ENCODE measurements around the gene ROPN1. TPM values are rescaled to one million over a fixed set of nuclear protein-coding genes. Genes with fewer than 3 reads are reported as not detected.
A peak's percentile ranks its signal among the peaks of the same experiment; 100 is the strongest.
"Not testable (repeated sequence)": the region's sequence is repeated elsewhere in the genome, so short reads cannot be mapped to it uniquely, and the experiment has no call there.

ROPN1 gene
- total RNA-seq, 1 donor from 2014 or later = not detected

DNA sequence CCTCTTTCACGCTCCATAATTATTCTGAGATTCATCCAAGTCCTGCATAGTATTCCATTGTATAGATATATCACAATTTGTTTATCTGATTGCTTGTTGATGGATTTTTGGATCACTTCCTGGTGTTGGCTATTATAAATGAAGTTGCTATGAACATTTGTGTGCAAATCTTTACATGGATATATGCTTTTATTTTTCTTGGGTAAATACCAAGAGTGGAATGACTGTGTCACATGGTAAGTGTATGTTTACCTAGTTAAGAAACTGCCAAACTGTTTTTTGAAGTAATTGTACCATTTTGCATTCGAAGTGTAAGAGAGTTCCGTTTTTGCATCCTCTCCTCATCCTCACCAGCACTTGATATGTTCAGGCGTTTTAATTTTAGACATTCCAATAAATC lies 34.6 kb upstream of the ROPN1 start:
- Histone ChIP-seq H3K9me3 (no peaks in the 10 kb centered on the region), H3K27ac (no peak overlapping the region), H3K4me3 (no peak overlapping the region), H3K27me3 (no peaks in the 10 kb centered on the region), H3K36me3 (no peaks in the 10 kb centered on the region), H3K4me1 (no peaks in the 10 kb centered on the region)
- intact Hi-C loops (cut with DNase I) = no loop called here
- DNase-seq (ENCODE audit: extremely low spot score in 2 of 2) = no peak
- TF ChIP-seq POLR2A (IDR thresholded peaks at IDR 0.05) (no peak), POLR2AphosphoS5 (IDR thresholded peaks at IDR 0.05; ENCODE audit: insufficient read depth in 1 of 2, low read depth in 1 of 2) (no peak), CTCF (IDR thresholded peaks at IDR 0.05) (no peak)

- intact Hi-C loops (cut with DNase I); DNase-seq (ENCODE audit: extremely low spot score in 2 of 2): not testable (repeated sequence)
These were observed 31.6 kb upstream of the ROPN1 start for GRCh38 chr3:124023531-124023930.

DNA sequence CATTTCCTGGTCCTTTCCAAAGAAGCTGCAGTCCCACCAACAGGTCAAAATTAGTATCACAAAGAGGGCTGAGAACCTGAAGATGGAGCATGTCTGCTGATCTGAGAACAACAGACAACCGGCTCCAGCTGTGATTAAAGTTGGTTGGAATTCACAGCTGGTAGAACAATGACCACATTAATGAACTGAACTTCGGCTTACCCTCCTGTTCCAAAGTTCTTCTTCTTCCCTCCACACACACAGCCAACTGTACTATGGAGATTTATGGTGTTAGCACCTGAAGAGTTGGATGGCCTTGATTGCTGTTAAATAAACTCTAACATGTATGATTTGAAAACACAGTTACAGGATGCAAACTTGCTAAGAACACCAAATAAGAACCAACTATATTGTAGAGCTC lies 27.4 kb upstream of the ROPN1 start:
- Histone ChIP-seq H3K27ac (no peak overlapping the region), H3K36me3 (no peaks in the 10 kb centered on the region), H3K4me1 (no peaks in the 10 kb centered on the region), H3K27me3 (no peaks in the 10 kb centered on the region), H3K4me3 (no peak overlapping the region), H3K9me3 (no peaks in the 10 kb centered on the region)
- TF ChIP-seq POLR2A (IDR thresholded peaks at IDR 0.05) (no peak), POLR2AphosphoS5 (IDR thresholded peaks at IDR 0.05; ENCODE audit: insufficient read depth in 1 of 2, low read depth in 1 of 2) (no peak), CTCF (IDR thresholded peaks at IDR 0.05) (no peak)
- DNase-seq (ENCODE audit: extremely low spot score in 2 of 2) = no peak
- intact Hi-C loops (cut with DNase I) = loop anchor here (5.0 kb wide), 1 partner anchor 58 kb away; no protein-coding TSS in a partner anchor

More at GRCh38 chr3:124023531-124023930, 31.6 kb upstream of the ROPN1 start:
- H3K9me3 ChIP-seq, H3K4me3 ChIP-seq, H3K36me3 ChIP-seq, H3K27me3 ChIP-seq, H3K27ac ChIP-seq, H3K4me1 ChIP-seq: not testable (repeated sequence)

DNA sequence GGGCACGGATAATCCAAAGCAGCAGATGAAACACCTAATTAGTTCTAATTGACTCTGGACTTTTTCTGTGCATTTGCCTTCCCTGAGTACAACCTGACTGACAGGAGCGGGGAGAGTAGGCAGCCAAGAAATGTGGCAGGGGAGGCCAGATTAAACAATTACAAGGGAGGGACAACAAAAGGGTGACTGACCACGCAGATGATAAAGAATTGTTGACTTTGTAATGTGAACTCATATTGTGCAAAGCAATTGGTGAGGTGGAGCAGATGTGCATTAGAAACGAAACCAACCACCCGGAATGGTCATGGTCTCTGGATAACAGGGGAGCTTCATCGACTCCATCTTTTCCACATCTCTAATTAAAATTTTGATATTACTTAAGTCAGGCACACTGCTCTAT lies 25.6 kb upstream of the ROPN1 start:
- not testable (repeated sequence) for H3K4me3 ChIP-seq; H3K36me3 ChIP-seq; DNase-seq (ENCODE audit: extremely low spot score in 2 of 2); H3K27me3 ChIP-seq; H3K27ac ChIP-seq; H3K4me1 ChIP-seq; H3K9me3 ChIP-seq
- intact Hi-C loops (cut with DNase I) = loop anchor here (5.0 kb wide), 1 partner anchor 60 kb away; no protein-coding TSS in a partner anchor

GRCh38 chr3:124016483-124016882 lies 24.6 kb upstream of the ROPN1 start:
- H3K4me1 ChIP-seq; H3K27me3 ChIP-seq; H3K4me3 ChIP-seq; H3K36me3 ChIP-seq; DNase-seq (ENCODE audit: extremely low spot score in 2 of 2); H3K9me3 ChIP-seq; H3K27ac ChIP-seq: not testable (repeated sequence)
- intact Hi-C loops (cut with DNase I) = loop anchor here (5.0 kb wide), 1 partner anchor 61 kb away; no protein-coding TSS in a partner anchor
- peak in 1 of 3 experiments; percentile 71 for TF ChIP-seq CTCF (IDR thresholded peaks at IDR 0.05)

DNA sequence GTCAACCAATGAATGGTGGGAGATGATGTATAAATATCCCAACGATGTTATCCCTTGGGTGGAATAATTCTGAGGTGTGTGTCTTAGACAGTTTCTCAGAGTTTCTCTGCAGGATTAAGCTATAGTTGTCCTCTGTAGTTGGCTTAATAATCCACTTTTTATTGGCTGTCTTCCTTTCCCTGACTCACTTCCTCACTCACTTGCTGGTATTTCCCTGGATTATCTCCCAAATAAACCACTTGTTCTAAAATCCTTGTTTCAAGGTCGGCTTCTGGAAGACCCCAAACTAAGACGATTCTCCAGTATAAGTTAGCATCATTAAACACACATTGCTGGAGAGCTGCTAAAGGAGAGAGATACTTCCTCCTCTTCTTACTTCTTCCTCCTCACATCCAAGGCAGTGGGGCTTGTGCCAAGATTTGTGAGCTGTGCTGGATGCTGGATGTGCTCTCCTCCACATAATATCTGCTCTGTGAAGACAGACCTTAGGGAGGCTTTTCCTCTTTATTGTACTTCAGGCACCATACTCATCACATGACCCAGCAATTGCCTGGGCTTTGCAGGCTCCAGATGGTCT lies 22.5 kb upstream of the ROPN1 start:
- Histone ChIP-seq H3K36me3 (no peaks in the 10 kb centered on the region), H3K9me3 (no peaks in the 10 kb centered on the region), H3K27ac (no peak overlapping the region), H3K27me3 (no peaks in the 10 kb centered on the region), H3K4me3 (no peak overlapping the region), H3K4me1 (no peaks in the 10 kb centered on the region)
- DNase-seq (ENCODE audit: extremely low spot score in 2 of 2) = no peak
- intact Hi-C loops (cut with DNase I) = loop anchor here (2.0 kb wide), 1 partner anchor 454 kb away; no protein-coding TSS in a partner anchor
- TF ChIP-seq CTCF (IDR thresholded peaks at IDR 0.05) = no peak
- no peak for TF ChIP-seq POLR2A (IDR thresholded peaks at IDR 0.05)
- TF ChIP-seq POLR2AphosphoS5 (IDR thresholded peaks at IDR 0.05; ENCODE audit: insufficient read depth in 1 of 2, low read depth in 1 of 2) = no peak

GRCh38 chr3:124008321-124008720 lies 16.4 kb upstream of the ROPN1 start:
- intact Hi-C loops (cut with DNase I) = not testable (repeated sequence)

More at GRCh38 chr3:124008321-124008720, 16.4 kb upstream of the ROPN1 start:
- not testable (repeated sequence) for H3K27me3 ChIP-seq; H3K27ac ChIP-seq; H3K4me3 ChIP-seq; H3K9me3 ChIP-seq; H3K4me1 ChIP-seq; H3K36me3 ChIP-seq; DNase-seq (ENCODE audit: extremely low spot score in 2 of 2)

Data from vagina (tissue), 2 donors.